Activated T-helper 17 cell treated with anti-CD3 and anti-CD28 coated beads, Interleukin-2, amount 50 U/mL, for 72 hours (primary cell): ENCODE measurements around the gene STX12. TPM values are rescaled to one million over a fixed set of nuclear protein-coding genes. Genes with fewer than 3 reads are reported as not detected.
"Not testable (repeated sequence)": the region's sequence is repeated elsewhere in the genome, so short reads cannot be mapped to it uniquely, and the experiment has no call there.

Experiments
- ATAC-seq: fragments of 150-1000 bp; cut with Tn5 transposase; replicated peaks from 2 replicates; pipeline ENCODE4 v1.10.0; 2021; ENCODE audit warnings: mild to moderate bottlenecking, moderate library complexity
- H3K27ac Mint-ChIP-seq: one replicate; pipeline ENCODE4 v1.8.0; 2022; ENCODE audit warnings: mixed read lengths
- H3K27me3 Mint-ChIP-seq: one replicate; pipeline ENCODE4 v1.8.0; 2022; ENCODE audit warnings: mixed read lengths
- H3K36me3 Mint-ChIP-seq: one replicate; pipeline ENCODE4 v1.8.0; 2022; ENCODE audit warnings: low read depth, mild to moderate bottlenecking, mixed read lengths
- H3K4me1 Mint-ChIP-seq: one replicate; pipeline ENCODE4 v1.8.0; 2022; ENCODE audit warnings: mixed read lengths
- H3K4me3 Mint-ChIP-seq: one replicate; pipeline ENCODE4 v1.8.0; 2022; ENCODE audit warnings: mild to moderate bottlenecking, mixed read lengths
- H3K9me3 Mint-ChIP-seq: one replicate; pipeline ENCODE4 v1.8.0; 2022; ENCODE audit warnings: mixed read lengths
- total RNA-seq, 2 donors: library from RNA; stranded (reverse); gene quantifications; one replicate each; pipeline ENCODE4 v1.2.3, GENCODE V29; 2022

STX12 gene
- total RNA-seq, 2 donors from 2014 or later = 39.1 to 50.7 TPM

DNA sequence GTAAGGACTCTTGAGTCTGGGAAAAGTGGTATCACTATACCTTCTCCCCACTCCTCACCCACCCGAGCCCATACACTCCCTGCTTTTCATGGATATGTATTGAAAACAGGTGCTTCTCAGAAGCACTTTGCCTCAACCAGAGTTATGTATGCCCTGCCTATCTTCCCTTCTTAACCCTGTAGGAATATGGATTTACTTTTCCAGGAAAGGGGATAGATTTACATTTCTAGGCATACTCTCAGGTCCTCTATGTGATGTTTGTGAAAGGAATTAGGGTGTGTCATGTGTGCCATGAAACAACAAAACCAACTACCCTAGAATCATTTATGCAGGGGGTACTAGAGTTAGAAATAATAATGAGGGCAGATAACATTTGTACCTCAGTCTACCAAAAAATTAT is 11.0 kb upstream of the STX12 start:
- H3K4me1 Mint-ChIP-seq = no peaks in the 10 kb centered on the region
- no peak overlapping the region for H3K27ac Mint-ChIP-seq
- H3K9me3 Mint-ChIP-seq = no peaks in the 10 kb centered on the region
- no peaks in the 10 kb centered on the region for H3K27me3 Mint-ChIP-seq
- H3K36me3 Mint-ChIP-seq = peaks cover 39% of the 10 kb centered on the region
- no peak for ATAC-seq
- no peak overlapping the region for H3K4me3 Mint-ChIP-seq

GRCh38 chr1:27763358-27763757 is 9.7 kb upstream of the STX12 start:
- H3K27me3 Mint-ChIP-seq = no peaks in the 10 kb centered on the region
- H3K27ac Mint-ChIP-seq = no peak overlapping the region
- H3K4me3 Mint-ChIP-seq = no peak overlapping the region
- H3K9me3 Mint-ChIP-seq = no peaks in the 10 kb centered on the region
- no peak for ATAC-seq
- no peaks in the 10 kb centered on the region for H3K4me1 Mint-ChIP-seq
- peaks cover 33% of the 10 kb centered on the region for H3K36me3 Mint-ChIP-seq

GRCh38 chr1:27770293-27770830 is 2.7 kb upstream of the STX12 start:
- no peaks in the 10 kb centered on the region for H3K9me3 Mint-ChIP-seq
- H3K4me3 Mint-ChIP-seq = no peak overlapping the region
- peaks cover 15% of the 10 kb centered on the region for H3K36me3 Mint-ChIP-seq
- no peak for ATAC-seq
- H3K4me1 Mint-ChIP-seq = peaks cover 6% of the 10 kb centered on the region
- H3K27me3 Mint-ChIP-seq = no peaks in the 10 kb centered on the region
- no peak overlapping the region for H3K27ac Mint-ChIP-seq

DNA sequence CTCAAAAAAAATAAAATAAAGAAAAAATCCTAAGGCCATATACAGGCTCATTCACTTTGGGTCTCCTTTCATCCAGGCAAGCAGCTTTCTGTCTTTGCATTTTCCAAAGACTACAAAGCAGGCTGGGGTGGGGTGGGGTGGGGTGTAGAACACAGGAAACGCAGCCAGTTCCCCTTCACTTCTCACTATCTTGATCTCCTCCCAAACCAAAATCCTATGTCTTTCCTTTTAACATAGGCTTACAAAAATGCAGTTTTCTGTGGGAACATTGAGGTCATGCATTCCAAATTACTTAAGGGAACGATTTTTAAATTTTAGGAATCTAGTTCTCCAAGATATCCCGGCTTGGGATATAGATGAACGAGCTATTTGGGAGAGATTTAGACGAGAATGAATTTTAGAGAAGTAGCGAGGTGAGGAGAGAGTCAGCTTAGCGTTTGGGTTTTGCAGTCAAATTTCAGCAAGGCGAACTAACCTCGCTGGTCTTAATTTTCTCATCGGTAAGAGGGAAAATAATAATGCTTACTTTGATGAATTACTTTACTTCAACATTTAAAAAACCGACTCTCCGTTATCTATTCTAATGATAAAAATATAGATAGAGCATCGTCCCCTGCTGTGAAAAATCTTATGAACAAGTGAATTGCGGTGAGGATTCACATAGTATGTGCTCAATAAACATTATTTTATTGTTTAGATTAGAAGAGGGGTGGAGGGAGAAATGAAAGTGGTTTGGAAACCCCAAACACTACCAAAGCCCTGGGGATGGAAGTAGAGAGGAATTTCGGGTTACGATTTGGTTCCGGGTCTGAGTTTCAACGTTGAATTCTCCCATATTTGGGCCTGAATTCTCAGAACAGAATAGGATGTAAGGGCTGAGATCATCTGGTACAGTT is 735 bp upstream of the STX12 start:
- peaks cover 19% of the 10 kb centered on the region for H3K4me1 Mint-ChIP-seq
- ATAC-seq = no peak
- no peaks in the 10 kb centered on the region for H3K27me3 Mint-ChIP-seq
- H3K9me3 Mint-ChIP-seq = no peaks in the 10 kb centered on the region
- H3K36me3 Mint-ChIP-seq = peaks cover 30% of the 10 kb centered on the region
- H3K27ac Mint-ChIP-seq = peak overlapping the region; percentile 94
- peak overlapping the region; percentile 93 for H3K4me3 Mint-ChIP-seq

DNA sequence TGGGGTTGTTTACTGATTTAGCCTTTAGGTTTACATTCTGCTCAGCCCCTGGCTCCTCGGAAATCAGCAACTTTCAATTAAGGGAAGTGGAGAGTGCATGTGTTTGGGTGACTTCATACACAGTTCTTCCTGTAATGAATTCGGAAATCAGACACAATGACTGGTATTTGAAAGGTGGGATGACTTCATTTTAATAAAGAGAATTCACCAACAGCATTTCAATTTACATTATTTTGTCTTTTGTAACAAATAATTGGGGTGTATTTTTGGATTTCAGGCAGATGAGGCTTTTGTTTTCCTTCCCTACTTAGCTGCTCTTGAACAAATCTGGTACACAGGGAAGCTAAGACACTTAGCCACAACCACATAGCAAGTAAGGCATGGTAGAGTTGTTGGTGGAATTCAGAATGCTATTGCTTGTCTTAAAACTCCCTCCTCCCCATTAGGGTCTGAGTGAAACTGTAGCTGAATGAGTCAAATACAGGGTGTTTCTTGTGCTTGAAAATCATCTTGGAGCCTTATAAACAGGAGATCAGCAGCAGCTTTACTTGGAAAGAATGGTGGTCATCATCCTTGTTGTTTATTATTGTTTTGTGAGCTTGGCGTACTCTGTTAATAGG is 917 bp downstream of the STX12 start:
- no peaks in the 10 kb centered on the region for H3K27me3 Mint-ChIP-seq
- peak; percentile 20 for ATAC-seq
- H3K4me1 Mint-ChIP-seq = peaks cover 20% of the 10 kb centered on the region
- H3K4me3 Mint-ChIP-seq = peak overlapping the region; percentile 93
- H3K27ac Mint-ChIP-seq = peak overlapping the region; percentile 94
- no peaks in the 10 kb centered on the region for H3K9me3 Mint-ChIP-seq
- H3K36me3 Mint-ChIP-seq = peaks cover 39% of the 10 kb centered on the region

- Mint-ChIP-seq H3K36me3 (peaks cover 44% of the 10 kb centered on the region), H3K27ac (peak overlapping the region; percentile 28), H3K9me3 (no peaks in the 10 kb centered on the region), H3K4me3 (peak overlapping the region; percentile 93), H3K4me1 (peaks cover 23% of the 10 kb centered on the region), H3K27me3 (no peaks in the 10 kb centered on the region)
- ATAC-seq = no peak
Observed at GRCh38 chr1:27774654-27775053, 1.6 kb downstream of the STX12 start.

DNA sequence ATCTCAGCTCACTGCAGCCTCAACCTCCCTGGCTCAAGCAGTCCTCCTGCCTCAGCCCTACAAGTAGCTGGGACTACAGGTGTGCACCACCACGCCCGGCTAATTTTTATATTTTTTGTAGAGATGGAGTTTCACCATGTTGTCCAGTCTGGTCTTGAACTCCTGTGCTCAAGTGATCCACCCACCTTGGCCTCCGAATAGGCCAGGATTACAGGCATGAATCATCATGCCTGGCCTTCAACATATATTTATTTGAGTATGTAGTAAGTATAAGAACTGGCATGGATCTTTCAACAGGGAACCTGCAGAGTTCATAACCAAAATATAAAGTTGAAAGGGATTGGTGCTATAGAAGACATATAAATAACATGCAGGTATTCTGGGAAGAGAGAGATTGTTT is 2.3 kb downstream of the STX12 start:
- Mint-ChIP-seq H3K4me3 (peak overlapping the region; percentile 93), H3K27ac (peak overlapping the region; percentile 28), H3K4me1 (peaks cover 24% of the 10 kb centered on the region), H3K36me3 (peaks cover 51% of the 10 kb centered on the region)
- H3K9me3 Mint-ChIP-seq, H3K27me3 Mint-ChIP-seq, ATAC-seq: not testable (repeated sequence)

DNA sequence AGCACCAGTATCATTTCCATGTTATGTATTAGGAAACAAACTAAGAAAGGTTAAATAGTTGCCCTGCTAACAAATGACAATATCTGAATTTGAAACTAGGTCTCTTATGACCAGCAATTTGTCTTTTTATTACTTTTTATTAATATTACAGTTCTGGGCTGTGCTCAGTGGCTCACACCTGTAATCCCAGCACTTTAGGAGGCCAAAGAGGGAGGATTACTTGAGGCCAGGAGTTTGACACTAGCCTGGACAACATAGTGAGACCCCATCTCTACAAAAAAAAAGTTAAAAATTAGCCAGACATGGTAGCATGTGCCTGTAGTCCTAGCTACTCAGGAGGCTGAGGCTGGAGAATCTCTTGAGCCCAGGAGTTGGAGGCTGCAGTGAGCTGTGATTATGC is 3.3 kb downstream of the STX12 start:
- Mint-ChIP-seq H3K27ac (peak overlapping the region; percentile 67), H3K36me3 (peaks cover 52% of the 10 kb centered on the region), H3K4me1 (peaks cover 24% of the 10 kb centered on the region)
- ATAC-seq, H3K4me3 Mint-ChIP-seq, H3K9me3 Mint-ChIP-seq, H3K27me3 Mint-ChIP-seq: not testable (repeated sequence)

DNA sequence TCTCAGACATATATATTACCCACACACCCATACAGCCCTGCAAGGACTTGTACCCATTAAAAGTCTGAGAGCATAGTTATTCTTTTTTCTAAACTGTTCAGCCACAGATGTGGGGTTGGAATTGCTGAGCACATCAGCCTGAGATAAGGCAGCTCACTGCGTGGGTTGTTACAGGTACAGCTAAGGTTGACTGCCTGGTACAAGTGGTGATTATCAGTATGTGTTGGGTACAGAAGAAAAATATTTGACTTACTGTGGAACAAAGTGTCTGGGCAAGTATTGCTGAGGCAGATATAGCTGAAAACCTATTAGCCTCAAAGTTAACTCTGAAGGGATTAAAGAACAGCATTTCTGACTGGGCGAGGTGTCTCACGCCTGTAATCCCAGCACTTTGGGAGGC is 5.0 kb downstream of the STX12 start:
- Mint-ChIP-seq H3K9me3 (no peaks in the 10 kb centered on the region), H3K27me3 (no peaks in the 10 kb centered on the region), H3K27ac (no peak overlapping the region), H3K4me1 (peaks cover 24% of the 10 kb centered on the region), H3K36me3 (peaks cover 62% of the 10 kb centered on the region), H3K4me3 (no peak overlapping the region)
- ATAC-seq = no peak

- Mint-ChIP-seq H3K36me3 (peaks cover 56% of the 10 kb centered on the region), H3K4me1 (peaks cover 20% of the 10 kb centered on the region), H3K4me3 (no peak overlapping the region), H3K27ac (no peak overlapping the region), H3K27me3 (no peaks in the 10 kb centered on the region), H3K9me3 (no peaks in the 10 kb centered on the region)
- ATAC-seq = no peak
Observed at GRCh38 chr1:27779122-27779521, 6.1 kb downstream of the STX12 start.

GRCh38 chr1:27782950-27783349 is 9.9 kb downstream of the STX12 start:
- peaks cover 28% of the 10 kb centered on the region for H3K36me3 Mint-ChIP-seq
- H3K27me3 Mint-ChIP-seq = no peaks in the 10 kb centered on the region
- no peak overlapping the region for H3K27ac Mint-ChIP-seq
- no peak for ATAC-seq
- H3K4me3 Mint-ChIP-seq = no peak overlapping the region
- peaks cover 9% of the 10 kb centered on the region for H3K4me1 Mint-ChIP-seq
- H3K9me3 Mint-ChIP-seq = no peaks in the 10 kb centered on the region

DNA sequence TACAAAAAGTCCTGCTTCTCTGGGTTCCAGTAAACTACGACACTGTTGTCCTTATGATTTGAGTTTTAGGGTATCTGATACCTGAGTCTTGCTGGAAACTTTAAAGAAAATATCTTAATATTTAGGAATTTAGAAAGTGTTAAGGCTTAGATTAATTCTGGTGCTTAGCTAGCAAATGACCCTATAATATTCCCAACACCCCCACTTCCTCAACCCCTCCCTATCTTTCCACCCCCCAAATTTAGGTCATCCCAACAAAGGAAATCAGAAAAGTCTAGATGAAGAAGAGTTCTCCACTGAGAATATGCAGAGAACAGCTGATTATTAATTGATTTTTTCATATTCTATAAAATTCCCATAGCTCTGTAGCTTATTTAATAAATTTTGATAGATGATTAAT is 11.7 kb downstream of the STX12 start:
- no peak for ATAC-seq
- Mint-ChIP-seq H3K4me1 (peaks cover 6% of the 10 kb centered on the region), H3K27ac (no peak overlapping the region), H3K9me3 (no peaks in the 10 kb centered on the region), H3K36me3 (peaks cover 35% of the 10 kb centered on the region), H3K27me3 (no peaks in the 10 kb centered on the region), H3K4me3 (no peak overlapping the region)

- Mint-ChIP-seq H3K27me3 (no peaks in the 10 kb centered on the region), H3K36me3 (peaks cover 39% of the 10 kb centered on the region), H3K4me1 (peaks cover 6% of the 10 kb centered on the region), H3K27ac (peak overlapping the region; percentile 6), H3K4me3 (no peak overlapping the region), H3K9me3 (no peaks in the 10 kb centered on the region)
- no peak for ATAC-seq
Observed at GRCh38 chr1:27785781-27786455, 12.9 kb downstream of the STX12 start.

- Mint-ChIP-seq H3K27ac (no peak overlapping the region), H3K9me3 (no peaks in the 10 kb centered on the region), H3K27me3 (no peaks in the 10 kb centered on the region), H3K36me3 (peaks cover 37% of the 10 kb centered on the region), H3K4me3 (no peak overlapping the region), H3K4me1 (peaks cover 6% of the 10 kb centered on the region)
- no peak for ATAC-seq
Observed at GRCh38 chr1:27787895-27788294, 14.9 kb downstream of the STX12 start.
